ENCODE results near the gene VPS13A. TPM values are rescaled to one million over a fixed set of nuclear protein-coding genes. Genes with fewer than 3 reads are reported as not detected.
"Not testable (repeated sequence)": the region's sequence is repeated elsewhere in the genome, so short reads cannot be mapped to it uniquely, and the experiment has no call there.

Gene VPS13A
- total and polyA plus RNA-seq, 3 donors from 2014 or later, result 27.4 to 71.4 (median 40.3) TPM

DNA sequence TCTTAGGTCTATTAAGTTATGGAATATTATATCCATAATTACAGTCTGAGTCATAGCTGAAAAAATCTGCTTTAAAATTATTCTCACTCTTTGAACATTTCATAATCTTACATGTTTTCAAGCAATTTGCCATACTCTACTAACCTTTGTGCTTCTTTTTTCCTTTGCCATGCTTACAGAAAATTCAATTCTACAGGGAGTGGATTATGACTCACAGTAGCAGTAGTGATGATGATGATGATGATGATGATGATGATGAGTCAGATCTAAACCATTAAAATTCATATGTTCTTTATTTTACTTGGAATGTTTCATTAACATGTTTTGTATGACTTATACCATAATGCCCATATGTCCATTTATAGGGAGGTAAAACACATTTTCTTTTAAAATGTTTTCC lies 207.1 kb downstream of the VPS13A start:
- TF ChIP-seq, protein P1, sequence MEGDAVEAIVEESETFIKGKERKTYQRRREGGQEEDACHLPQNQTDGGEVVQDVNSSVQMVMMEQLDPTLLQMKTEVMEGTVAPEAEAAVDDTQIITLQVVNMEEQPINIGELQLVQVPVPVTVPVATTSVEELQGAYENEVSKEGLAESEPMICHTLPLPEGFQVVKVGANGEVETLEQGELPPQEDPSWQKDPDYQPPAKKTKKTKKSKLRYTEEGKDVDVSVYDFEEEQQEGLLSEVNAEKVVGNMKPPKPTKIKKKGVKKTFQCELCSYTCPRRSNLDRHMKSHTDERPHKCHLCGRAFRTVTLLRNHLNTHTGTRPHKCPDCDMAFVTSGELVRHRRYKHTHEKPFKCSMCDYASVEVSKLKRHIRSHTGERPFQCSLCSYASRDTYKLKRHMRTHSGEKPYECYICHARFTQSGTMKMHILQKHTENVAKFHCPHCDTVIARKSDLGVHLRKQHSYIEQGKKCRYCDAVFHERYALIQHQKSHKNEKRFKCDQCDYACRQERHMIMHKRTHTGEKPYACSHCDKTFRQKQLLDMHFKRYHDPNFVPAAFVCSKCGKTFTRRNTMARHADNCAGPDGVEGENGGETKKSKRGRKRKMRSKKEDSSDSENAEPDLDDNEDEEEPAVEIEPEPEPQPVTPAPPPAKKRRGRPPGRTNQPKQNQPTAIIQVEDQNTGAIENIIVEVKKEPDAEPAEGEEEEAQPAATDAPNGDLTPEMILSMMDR (IDR thresholded peaks at IDR 0.05), result no peak
- no peak for TF ChIP-seq POLR2A (IDR thresholded peaks at IDR 0.05)
- no peak overlapping the region for H3K4me3 ChIP-seq
- H3K4me1 ChIP-seq, result no peaks in the 10 kb centered on the region
- intact Hi-C loops (cut with DNase I; ENCODE audit: low total_unique reads), result no loop called here
- no peak overlapping the region for H3K27ac ChIP-seq
- DNase-seq, result no peak
- H3K9me3 ChIP-seq, result no peaks in the 10 kb centered on the region
- no peaks in the 10 kb centered on the region for H3K36me3 ChIP-seq (ENCODE audit: low read depth, missing control alignments)
- no peaks in the 10 kb centered on the region for H3K27me3 ChIP-seq

DNA sequence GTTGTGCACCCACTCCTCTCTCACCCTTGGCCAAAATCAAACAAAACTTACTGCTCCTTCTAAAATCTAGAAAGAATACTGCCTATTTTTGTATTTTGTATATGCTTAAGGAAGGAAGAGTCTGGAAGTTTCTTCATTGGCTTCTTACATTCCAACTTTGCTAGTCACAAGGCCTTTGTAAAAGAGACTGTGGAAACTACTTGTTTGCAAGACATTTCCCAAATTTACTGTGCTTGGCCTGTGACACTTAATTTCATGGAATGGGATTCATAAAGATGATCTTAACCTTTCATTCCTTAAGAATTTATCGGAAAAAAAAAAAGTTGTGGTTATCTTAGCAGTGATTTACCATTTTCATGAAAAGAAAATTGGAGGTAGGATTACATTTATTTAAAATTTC lies 208.9 kb downstream of the VPS13A start:
- H3K4me3 ChIP-seq, result no peak overlapping the region
- H3K9me3 ChIP-seq, result no peaks in the 10 kb centered on the region
- H3K36me3 ChIP-seq (ENCODE audit: low read depth, missing control alignments), result no peaks in the 10 kb centered on the region
- TF ChIP-seq, protein P1 (IDR thresholded peaks at IDR 0.05), result no peak
- TF ChIP-seq POLR2A (IDR thresholded peaks at IDR 0.05), result no peak
- no peak overlapping the region for H3K27ac ChIP-seq
- WGBS, 2 donors, result 48 to 88% methylated on average over 1 of the region's 1 CpG
- no peaks in the 10 kb centered on the region for H3K4me1 ChIP-seq
- no peaks in the 10 kb centered on the region for H3K27me3 ChIP-seq
- intact Hi-C loops (cut with DNase I; ENCODE audit: low total_unique reads), result no loop called here
- DNase-seq, result no peak

DNA sequence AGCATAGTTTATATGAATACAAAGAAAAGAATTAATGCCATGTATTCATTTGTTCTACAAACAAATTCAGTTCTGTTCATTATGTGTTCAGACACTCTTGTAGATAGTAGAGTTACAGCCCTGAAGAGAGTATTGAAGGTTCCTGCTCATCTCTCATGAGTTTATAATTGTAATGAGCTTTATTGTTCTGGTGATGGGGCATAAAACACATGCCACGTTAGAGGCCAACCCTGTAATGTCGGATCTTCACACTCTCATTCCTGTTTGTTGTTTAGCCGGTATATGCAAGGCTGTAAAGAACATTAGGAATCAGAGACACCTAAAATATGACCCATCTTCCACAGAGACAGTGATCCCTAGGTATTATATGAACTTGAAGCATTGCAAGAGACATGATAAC lies 214.5 kb downstream of the VPS13A start:
- Histone ChIP-seq H3K4me1 (no peaks in the 10 kb centered on the region), H3K27me3 (no peaks in the 10 kb centered on the region), H3K4me3 (no peak overlapping the region), H3K9me3 (no peaks in the 10 kb centered on the region), H3K36me3 (ENCODE audit: low read depth, missing control alignments) (no peaks in the 10 kb centered on the region), H3K27ac (no peak overlapping the region)
- no peak for DNase-seq
- 91 to 95% methylated on average over 3 of the region's 3 CpGs for WGBS, 2 donors
- no peak for TF ChIP-seq POLR2A (IDR thresholded peaks at IDR 0.05)
- TF ChIP-seq, protein P1 (IDR thresholded peaks at IDR 0.05), result no peak
- intact Hi-C loops (cut with DNase I; ENCODE audit: low total_unique reads), result no loop called here

DNA sequence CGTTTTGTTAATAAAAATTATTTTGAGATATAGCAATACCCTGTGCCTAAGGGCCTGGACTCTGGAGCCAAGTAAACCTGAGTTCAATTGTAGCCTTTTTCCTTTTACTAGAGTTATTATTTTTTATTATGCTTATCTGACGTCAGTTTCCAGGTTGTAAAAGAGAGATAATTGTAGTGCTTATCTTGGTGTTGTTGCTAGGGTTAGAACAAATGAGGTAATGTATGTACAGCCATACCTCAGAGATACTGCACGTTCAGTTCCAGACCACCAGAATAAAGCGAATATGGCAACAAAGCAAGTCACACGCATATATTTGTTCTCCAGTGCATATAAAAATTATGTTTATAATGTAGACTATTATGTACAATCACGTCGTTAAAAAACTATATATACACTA lies 215.0 kb downstream of the VPS13A start:
- intact Hi-C loops (cut with DNase I; ENCODE audit: low total_unique reads), result no loop called here
- WGBS, 2 donors, result 86 to 91% methylated on average over 7 of the region's 7 CpGs
- no peak for DNase-seq
- H3K4me3 ChIP-seq, result no peak overlapping the region
- no peak overlapping the region for H3K27ac ChIP-seq
- no peaks in the 10 kb centered on the region for H3K9me3 ChIP-seq
- H3K36me3 ChIP-seq (ENCODE audit: low read depth, missing control alignments), result no peaks in the 10 kb centered on the region
- H3K27me3 ChIP-seq, result no peaks in the 10 kb centered on the region
- H3K4me1 ChIP-seq, result no peaks in the 10 kb centered on the region
- no peak for TF ChIP-seq POLR2A (IDR thresholded peaks at IDR 0.05)
- TF ChIP-seq, protein P1 (IDR thresholded peaks at IDR 0.05), result no peak

DNA sequence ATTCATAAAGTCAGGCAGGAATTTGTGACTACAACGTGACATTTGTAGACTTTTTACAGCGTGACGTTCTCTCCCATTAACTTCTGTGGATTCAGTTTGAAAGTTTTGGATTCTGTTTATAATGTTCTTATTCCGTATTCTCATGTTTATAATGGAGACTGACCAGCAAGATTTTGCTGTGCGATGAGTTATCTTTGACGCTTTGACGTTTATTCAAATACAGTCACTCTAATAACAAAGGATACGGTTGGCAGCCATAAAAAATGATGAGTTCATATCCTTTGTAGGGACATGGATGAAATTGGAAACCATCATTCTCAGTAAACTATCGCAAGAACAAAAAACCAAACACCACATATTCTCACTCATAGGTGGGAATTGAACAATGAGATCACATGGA lies 221.2 kb downstream of the VPS13A start:
- WGBS, 2 donors, result 90 to 95% methylated on average over 9 of the region's 9 CpGs
- intact Hi-C loops (cut with DNase I; ENCODE audit: low total_unique reads); DNase-seq: not testable (repeated sequence)

More for the DNA sequence above, 221.2 kb downstream of the VPS13A start:
- not testable (repeated sequence) for H3K9me3 ChIP-seq; H3K27ac ChIP-seq; H3K27me3 ChIP-seq; H3K4me1 ChIP-seq; H3K4me3 ChIP-seq; H3K36me3 ChIP-seq (ENCODE audit: low read depth, missing control alignments)
